Left renal cortex interstitium (tissue), 4 donors: Measurements from ENCODE around the gene PIK3C2B. TPM values are rescaled to one million over a fixed set of nuclear protein-coding genes. Genes with fewer than 3 reads are reported as not detected.
A peak's percentile ranks its signal among the peaks of the same experiment; 100 is the strongest.

Source experiments
- DNase-seq, 4 donors: peaks; one replicate each; pipeline ENCODE4 v3.0.0-alpha.2; 2013; ENCODE audit warnings: low read depth in 4 of 4, low spot score in 2 of 4, missing footprints in 1 of 4
- polyA plus RNA-seq, 4 donors: library from polyadenylated mRNA; unstranded; fragments of 120-200 nt; gene quantifications; one replicate each; pipeline ENCODE4 v1.2.1, GENCODE V29; 2013; ENCODE audit not compliant: insufficient read length in 4 of 4

PIK3C2B gene
- polyA plus RNA-seq, 4 donors, result 13.2 to 28.7 (median 20.1) TPM

- peak in 3 of 4 donors; percentile 57 to 68 (median 61) for DNase-seq
Observed at GRCh38 chr1:204446413-204447111, 48.0 kb downstream of the PIK3C2B start.

- no peak for DNase-seq
Observed at GRCh38 chr1:204445860-204446412, 48.7 kb downstream of the PIK3C2B start.

Other genes starting within 250 kb of the PIK3C2B start
- 10 to 100 TPM; 44.7 to 64.2 (median 45.7) TPM for gene PLEKHA6, start 134.9 kb downstream of the PIK3C2B start, polyA plus RNA-seq
- 10 to 100 TPM; 35.4 to 41.5 (median 37.8) TPM for gene PPP1R15B, start 83.0 kb downstream of the PIK3C2B start, polyA plus RNA-seq
- 10 to 100 TPM; 15.9 to 85.8 (median 40.8) TPM for gene MDM4, start 21.6 kb upstream of the PIK3C2B start, polyA plus RNA-seq
- 10 to 100 TPM; 11.3 to 15.3 (median 12.6) TPM for gene LRRN2, start 190.9 kb upstream of the PIK3C2B start, polyA plus RNA-seq